Measurements from ENCODE around the gene BLVRA. TPM values are rescaled to one million over a fixed set of nuclear protein-coding genes. Genes with fewer than 3 reads are reported as not detected.

Gene BLVRA
- total RNA-seq, 1 experiment from 2014 or later: 41.2 TPM

GRCh38 chr7:43764807-43765491 is 6.5 kb downstream of the BLVRA start:
- BruUV-seq (replicated peaks): no TSS peak
- intact Hi-C loops (cut with micrococcal nuclease): loop anchor here (2.0 kb wide), 1 partner anchor 36 kb away; the partner anchor contains the start of gene COA1
- Mint-ChIP-seq H3K9me3 (ENCODE audit: unreplicated experiment) (no peaks in the 10 kb centered on the region), H3K27me3 (ENCODE audit: insufficient read depth, unreplicated experiment) (no peaks in the 10 kb centered on the region), H3K4me1 (ENCODE audit: insufficient read depth, unreplicated experiment) (peaks cover 36% of the 10 kb centered on the region), H3K4me3 (ENCODE audit: unreplicated experiment) (peak overlapping the region; percentile 62), H3K27ac (ENCODE audit: low read depth, unreplicated experiment) (peak overlapping the region; percentile 81), H3K36me3 (ENCODE audit: insufficient read depth, unreplicated experiment) (peaks cover 13% of the 10 kb centered on the region)
- ChIA-PET CTCF (interaction anchor here (0.6 to 1.6 kb wide), 13 partner anchors 8 to 183 kb away, joined by 3 to 7 read pairs (median 4); partner anchors contain the start of gene STK17A), POLR2A (interaction anchor here (0.6 to 11.8 kb wide), 35 partner anchors 9 to 1835 kb away, joined by 3 to 188 read pairs (median 6); partner anchors contain the start of genes C7orf25, COA1, MRPL32 and MRPS24)
- no peak for TF ChIP-seq CTCF (IDR thresholded peaks at IDR 0.05; ENCODE audit: unreplicated experiment)
- peak; percentile 87 for DNase-seq (ENCODE audit: unreplicated experiment)

- Mint-ChIP-seq H3K27me3 (ENCODE audit: insufficient read depth, unreplicated experiment) (no peaks in the 10 kb centered on the region), H3K9me3 (ENCODE audit: unreplicated experiment) (no peaks in the 10 kb centered on the region), H3K27ac (ENCODE audit: low read depth, unreplicated experiment) (no peak overlapping the region), H3K4me1 (ENCODE audit: insufficient read depth, unreplicated experiment) (peaks cover 30% of the 10 kb centered on the region), H3K4me3 (ENCODE audit: unreplicated experiment) (no peak overlapping the region), H3K36me3 (ENCODE audit: insufficient read depth, unreplicated experiment) (peaks cover 13% of the 10 kb centered on the region)
- DNase-seq (ENCODE audit: unreplicated experiment): no peak
- BruUV-seq (replicated peaks): no TSS peak
- TF ChIP-seq CTCF (IDR thresholded peaks at IDR 0.05; ENCODE audit: unreplicated experiment): no peak
- intact Hi-C loops (cut with micrococcal nuclease): no loop called here
- POLR2A ChIA-PET: interaction anchor here (0.6 to 11.8 kb wide), 6 partner anchors 12 to 184 kb away, joined by 3 to 188 read pairs (median 6); partner anchors contain the start of genes COA1 and STK17A
- CTCF ChIA-PET: interaction anchor here (0.5 kb wide), 1 partner anchor 66 kb away, joined by 3 read pairs; no protein-coding TSS in a partner anchor
Observed at GRCh38 chr7:43766564-43766963, 8.1 kb downstream of the BLVRA start.

- intact Hi-C loops (cut with micrococcal nuclease): no loop called here
- ChIA-PET POLR2A (interaction anchor here (1.2 to 11.8 kb wide), 5 partner anchors 9 to 185 kb away, joined by 3 to 188 read pairs (median 6); partner anchors contain the start of genes BLVRA, COA1 and STK17A), CTCF (no interaction called here)
- Mint-ChIP-seq H3K27me3 (ENCODE audit: insufficient read depth, unreplicated experiment) (no peaks in the 10 kb centered on the region), H3K4me1 (ENCODE audit: insufficient read depth, unreplicated experiment) (peaks cover 25% of the 10 kb centered on the region), H3K36me3 (ENCODE audit: insufficient read depth, unreplicated experiment) (peaks cover 13% of the 10 kb centered on the region), H3K9me3 (ENCODE audit: unreplicated experiment) (no peaks in the 10 kb centered on the region), H3K4me3 (ENCODE audit: unreplicated experiment) (no peak overlapping the region), H3K27ac (ENCODE audit: low read depth, unreplicated experiment) (no peak overlapping the region)
- BruUV-seq (replicated peaks): no TSS peak
- TF ChIP-seq CTCF (IDR thresholded peaks at IDR 0.05; ENCODE audit: unreplicated experiment): no peak
- no peak for DNase-seq (ENCODE audit: unreplicated experiment)
Observed at GRCh38 chr7:43767311-43767710, 8.8 kb downstream of the BLVRA start.

- Mint-ChIP-seq H3K4me3 (ENCODE audit: unreplicated experiment) (no peak overlapping the region), H3K27ac (ENCODE audit: low read depth, unreplicated experiment) (no peak overlapping the region), H3K27me3 (ENCODE audit: insufficient read depth, unreplicated experiment) (no peaks in the 10 kb centered on the region), H3K4me1 (ENCODE audit: insufficient read depth, unreplicated experiment) (peaks cover 17% of the 10 kb centered on the region), H3K36me3 (ENCODE audit: insufficient read depth, unreplicated experiment) (peaks cover 16% of the 10 kb centered on the region), H3K9me3 (ENCODE audit: unreplicated experiment) (no peaks in the 10 kb centered on the region)
- ChIA-PET POLR2A (interaction anchor here (0.6 to 1.6 kb wide), 8 partner anchors 8 to 287 kb away, joined by 3 to 8 read pairs (median 4); partner anchors contain the start of genes BLVRA and COA1), CTCF (interaction anchor here (0.6 to 0.7 kb wide), 2 partner anchors 9 to 186 kb away, joined by 3 to 6 read pairs; partner anchors contain the start of gene STK17A)
- intact Hi-C loops (cut with micrococcal nuclease): no loop called here
- DNase-seq (ENCODE audit: unreplicated experiment): no peak
- no peak for TF ChIP-seq CTCF (IDR thresholded peaks at IDR 0.05; ENCODE audit: unreplicated experiment)
- no TSS peak for BruUV-seq (replicated peaks)
Observed at GRCh38 chr7:43768201-43768886, 9.9 kb downstream of the BLVRA start.
